Measurements from ENCODE around the gene TMEM273.

DNA sequence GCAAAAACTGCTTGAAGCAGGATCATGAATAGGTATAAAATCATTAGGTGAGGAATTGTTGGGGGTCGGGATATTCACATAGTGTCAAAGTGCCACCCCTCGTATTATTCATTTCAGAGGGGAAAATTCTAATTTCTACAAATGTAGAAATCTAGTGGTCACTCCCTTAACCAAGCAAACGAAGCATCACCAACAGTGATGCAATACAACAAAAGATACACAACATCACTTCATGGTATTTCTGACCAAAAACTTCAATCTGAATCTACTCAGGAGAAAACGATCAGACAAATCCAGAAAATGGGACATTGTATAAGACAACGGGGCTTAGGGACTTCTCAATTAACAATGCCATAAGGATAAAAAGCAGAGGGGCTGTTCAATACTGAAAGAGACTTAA, 28.1 kb downstream of the TMEM273 start:
- TF ChIP-seq, protein P1, sequence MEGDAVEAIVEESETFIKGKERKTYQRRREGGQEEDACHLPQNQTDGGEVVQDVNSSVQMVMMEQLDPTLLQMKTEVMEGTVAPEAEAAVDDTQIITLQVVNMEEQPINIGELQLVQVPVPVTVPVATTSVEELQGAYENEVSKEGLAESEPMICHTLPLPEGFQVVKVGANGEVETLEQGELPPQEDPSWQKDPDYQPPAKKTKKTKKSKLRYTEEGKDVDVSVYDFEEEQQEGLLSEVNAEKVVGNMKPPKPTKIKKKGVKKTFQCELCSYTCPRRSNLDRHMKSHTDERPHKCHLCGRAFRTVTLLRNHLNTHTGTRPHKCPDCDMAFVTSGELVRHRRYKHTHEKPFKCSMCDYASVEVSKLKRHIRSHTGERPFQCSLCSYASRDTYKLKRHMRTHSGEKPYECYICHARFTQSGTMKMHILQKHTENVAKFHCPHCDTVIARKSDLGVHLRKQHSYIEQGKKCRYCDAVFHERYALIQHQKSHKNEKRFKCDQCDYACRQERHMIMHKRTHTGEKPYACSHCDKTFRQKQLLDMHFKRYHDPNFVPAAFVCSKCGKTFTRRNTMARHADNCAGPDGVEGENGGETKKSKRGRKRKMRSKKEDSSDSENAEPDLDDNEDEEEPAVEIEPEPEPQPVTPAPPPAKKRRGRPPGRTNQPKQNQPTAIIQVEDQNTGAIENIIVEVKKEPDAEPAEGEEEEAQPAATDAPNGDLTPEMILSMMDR (IDR thresholded peaks at IDR 0.05; ENCODE audit: low read length): no peak
- no peak for TF ChIP-seq EZH2 (IDR thresholded peaks at IDR 0.05; ENCODE audit: borderline replicate concordance, low read length)

Measured in OCI-LY1 (cell line).